Gastrocnemius medialis (tissue), 4 donors: ENCODE measurements around the gene NLRP13.

Experiments used
- POLR2A ChIP-seq, 2 donors: fragments of 450-650 bp; IDR thresholded peaks; one replicate each; pipeline ENCODE4 v1.6.1; 2017; ENCODE audit warnings: antibody characterized with exemption in 2 of 2, mild to moderate bottlenecking in 2 of 2, moderate library complexity in 2 of 2
- TF ChIP-seq, protein P1 (sequence below), 5 experiments: fragments of 450-650 bp in 3 of 5; fragments of 200-600 bp in 2 of 5; sonication (generic) in 2 of 5; IDR thresholded peaks in 4 of 5; conservative IDR thresholded peaks in 1 of 5; 1 replicate in 4 of 5; 2 replicates in 1 of 5; pipeline ENCODE4 v1.5.1; 2016 to 2019; ENCODE audit warnings: antibody characterized with exemption in 5 of 5, mild to moderate bottlenecking in 3 of 5, moderate library complexity in 3 of 5

DNA sequence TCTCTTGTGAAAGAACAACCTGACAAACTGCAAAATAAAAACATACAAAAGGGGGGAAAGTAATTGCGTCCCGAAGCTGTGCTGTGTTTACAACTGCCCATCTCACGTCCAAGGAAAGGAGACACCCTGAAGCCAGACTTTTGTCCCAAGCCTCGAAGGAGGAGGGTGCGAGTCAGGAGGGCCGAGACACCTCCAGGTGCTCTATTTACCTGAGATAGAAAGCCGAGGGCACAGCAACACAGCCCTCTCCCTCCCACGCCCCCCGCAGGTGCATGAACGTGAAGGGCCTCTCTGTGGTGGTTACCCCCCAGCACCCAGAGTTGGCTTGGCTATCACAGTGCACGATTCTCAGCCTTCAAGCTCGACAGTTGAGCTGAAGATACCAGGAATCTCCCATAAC is 33.2 kb downstream of the NLRP13 start:
- TF ChIP-seq, protein P1, sequence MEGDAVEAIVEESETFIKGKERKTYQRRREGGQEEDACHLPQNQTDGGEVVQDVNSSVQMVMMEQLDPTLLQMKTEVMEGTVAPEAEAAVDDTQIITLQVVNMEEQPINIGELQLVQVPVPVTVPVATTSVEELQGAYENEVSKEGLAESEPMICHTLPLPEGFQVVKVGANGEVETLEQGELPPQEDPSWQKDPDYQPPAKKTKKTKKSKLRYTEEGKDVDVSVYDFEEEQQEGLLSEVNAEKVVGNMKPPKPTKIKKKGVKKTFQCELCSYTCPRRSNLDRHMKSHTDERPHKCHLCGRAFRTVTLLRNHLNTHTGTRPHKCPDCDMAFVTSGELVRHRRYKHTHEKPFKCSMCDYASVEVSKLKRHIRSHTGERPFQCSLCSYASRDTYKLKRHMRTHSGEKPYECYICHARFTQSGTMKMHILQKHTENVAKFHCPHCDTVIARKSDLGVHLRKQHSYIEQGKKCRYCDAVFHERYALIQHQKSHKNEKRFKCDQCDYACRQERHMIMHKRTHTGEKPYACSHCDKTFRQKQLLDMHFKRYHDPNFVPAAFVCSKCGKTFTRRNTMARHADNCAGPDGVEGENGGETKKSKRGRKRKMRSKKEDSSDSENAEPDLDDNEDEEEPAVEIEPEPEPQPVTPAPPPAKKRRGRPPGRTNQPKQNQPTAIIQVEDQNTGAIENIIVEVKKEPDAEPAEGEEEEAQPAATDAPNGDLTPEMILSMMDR (IDR thresholded peaks at IDR 0.05 in 4 of 5, conservative IDR thresholded peaks at IDR 0.05 in 1 of 5) = no peak
- TF ChIP-seq POLR2A (IDR thresholded peaks at IDR 0.05) = no peak
